Astrocyte (in vitro differentiated cells and primary cell): ENCODE data around the gene KLK7. TPM values are rescaled to one million over a fixed set of nuclear protein-coding genes. Genes with fewer than 3 reads are reported as not detected.

Source experiments
- DNase-seq: peaks from one replicate; pipeline ENCODE4 v3.0.0-alpha.2; 2010; ENCODE audit warnings: low read depth
- FAIRE-seq: peaks from 2 replicates; lab custom pipeline; 2011; peaks lifted over from hg19 to GRCh38; lab: Jason Lieb, UNC
- H2AFZ ChIP-seq: 2 replicates; pipeline ENCODE4 v1.6.0; 2012; ENCODE audit warnings: low read depth, low read length, inconsistent platforms
- H3K27ac ChIP-seq: 2 replicates; pipeline ENCODE4 v1.5.1; 2011; ENCODE audit warnings: low read depth, low read length, inconsistent platforms
- H3K27me3 ChIP-seq: 2 replicates; pipeline ENCODE4 v1.6.0; 2011; ENCODE audit warnings: low read length, inconsistent platforms; ENCODE audit not compliant: insufficient read depth
- H3K36me3 ChIP-seq: 2 replicates; pipeline ENCODE4 v1.5.1; 2011; ENCODE audit warnings: low read length, inconsistent platforms; ENCODE audit not compliant: insufficient read depth
- H3K4me1 ChIP-seq: 2 replicates; pipeline ENCODE4 v1.5.1; 2011; ENCODE audit warnings: low read length, inconsistent platforms; ENCODE audit not compliant: insufficient read depth
- H3K4me2 ChIP-seq: 2 replicates; pipeline ENCODE4 v1.6.0; 2012; ENCODE audit warnings: low read length, inconsistent platforms
- H3K4me3 ChIP-seq: 2 replicates; pipeline ENCODE4 v1.5.1; 2011; ENCODE audit warnings: low read depth, mild to moderate bottlenecking, low read length, inconsistent platforms; ENCODE audit not compliant: insufficient read depth
- H3K79me2 ChIP-seq: 2 replicates; pipeline ENCODE4 v1.6.0; 2012; ENCODE audit warnings: mild to moderate bottlenecking, low read length, inconsistent platforms; ENCODE audit not compliant: insufficient read depth
- H3K9ac ChIP-seq: 2 replicates; pipeline ENCODE4 v1.6.0; 2012; ENCODE audit warnings: mild to moderate bottlenecking, low read length, inconsistent platforms
- H3K9me3 ChIP-seq: 2 replicates; pipeline ENCODE4 v1.5.1; 2012; ENCODE audit warnings: low read depth, mild to moderate bottlenecking, low read length, inconsistent platforms; ENCODE audit not compliant: insufficient read depth
- H4K20me1 ChIP-seq: 2 replicates; pipeline ENCODE4 v1.6.0; 2012; ENCODE audit warnings: low read length, inconsistent platforms; ENCODE audit not compliant: insufficient read depth
- H3K27ac Mint-ChIP-seq: one replicate; pipeline ENCODE4 v1.8.0; 2021; ENCODE audit warnings: mild to moderate bottlenecking, mixed read lengths; ENCODE audit not compliant: unreplicated experiment
- H3K27me3 Mint-ChIP-seq: one replicate; pipeline ENCODE4 v1.8.0; 2021; ENCODE audit warnings: low read depth, mixed read lengths; ENCODE audit not compliant: unreplicated experiment
- H3K36me3 Mint-ChIP-seq: one replicate; pipeline ENCODE4 v1.8.0; 2021; ENCODE audit warnings: low read depth, mixed read lengths; ENCODE audit not compliant: unreplicated experiment
- H3K4me1 Mint-ChIP-seq: one replicate; pipeline ENCODE4 v1.8.0; 2021; ENCODE audit warnings: low read depth, mixed read lengths; ENCODE audit not compliant: unreplicated experiment
- H3K4me3 Mint-ChIP-seq: one replicate; pipeline ENCODE4 v1.8.0; 2021; ENCODE audit warnings: mild to moderate bottlenecking, moderate library complexity, mixed read lengths; ENCODE audit not compliant: unreplicated experiment
- H3K9me3 Mint-ChIP-seq: one replicate; pipeline ENCODE4 v1.8.0; 2021; ENCODE audit warnings: mild to moderate bottlenecking, mixed read lengths; ENCODE audit not compliant: unreplicated experiment
- EZH2 ChIP-seq: IDR thresholded peaks from 2 replicates; pipeline ENCODE4 v1.6.1; 2012; ENCODE audit warnings: mild to moderate bottlenecking, low read length, inconsistent platforms; ENCODE audit not compliant: insufficient read depth
- total RNA-seq: library from RNA; stranded (reverse); gene quantifications from 2 replicates; pipeline ENCODE4 v1.2.1, GENCODE V29; 2021
- TF ChIP-seq, protein P1 (sequence below): IDR thresholded peaks from 2 replicates; pipeline ENCODE4 v1.5.1; 2011; ENCODE audit warnings: low read depth, mild to moderate bottlenecking, inconsistent platforms, low read length, moderate library complexity; ENCODE audit not compliant: insufficient read depth

KLK7 gene
- total RNA-seq, 1 donor from 2014 or later, result not detected

DNA sequence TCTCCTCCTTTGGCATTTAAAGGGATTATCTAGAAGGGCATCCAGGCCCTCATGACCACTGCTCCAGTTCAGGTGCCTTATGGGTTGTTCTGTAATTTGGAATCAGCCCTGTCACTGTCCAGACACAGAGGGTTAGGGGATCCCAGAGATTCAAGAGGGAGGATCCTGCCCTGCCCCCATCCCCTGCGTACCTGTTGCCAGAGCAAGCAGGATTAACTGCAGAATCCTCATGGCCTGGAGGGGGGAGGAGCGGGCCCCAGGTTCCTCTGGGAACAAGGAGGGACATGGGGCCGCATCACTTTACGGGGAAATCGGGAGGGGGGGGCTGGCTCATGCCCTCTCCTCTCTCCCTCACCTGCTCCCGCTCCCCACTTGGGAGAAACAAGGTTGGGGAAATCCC is 41.7 kb upstream of the KLK7 start:
- Mint-ChIP-seq H3K4me1 (no peaks in the 10 kb centered on the region), H3K9me3 (no peaks in the 10 kb centered on the region), H3K4me3 (no peak overlapping the region), H3K27me3 (peaks cover 59% of the 10 kb centered on the region), H3K36me3 (no peaks in the 10 kb centered on the region), H3K27ac (no peak overlapping the region)
- H3K4me1 ChIP-seq, result no peaks in the 10 kb centered on the region
- no peak overlapping the region for H2AFZ ChIP-seq
- FAIRE-seq (no peak), DNase-seq (no peak)
- H3K27me3 ChIP-seq, result no peaks in the 10 kb centered on the region
- H3K79me2 ChIP-seq, result no peaks in the 10 kb centered on the region
- TF ChIP-seq, protein P1, sequence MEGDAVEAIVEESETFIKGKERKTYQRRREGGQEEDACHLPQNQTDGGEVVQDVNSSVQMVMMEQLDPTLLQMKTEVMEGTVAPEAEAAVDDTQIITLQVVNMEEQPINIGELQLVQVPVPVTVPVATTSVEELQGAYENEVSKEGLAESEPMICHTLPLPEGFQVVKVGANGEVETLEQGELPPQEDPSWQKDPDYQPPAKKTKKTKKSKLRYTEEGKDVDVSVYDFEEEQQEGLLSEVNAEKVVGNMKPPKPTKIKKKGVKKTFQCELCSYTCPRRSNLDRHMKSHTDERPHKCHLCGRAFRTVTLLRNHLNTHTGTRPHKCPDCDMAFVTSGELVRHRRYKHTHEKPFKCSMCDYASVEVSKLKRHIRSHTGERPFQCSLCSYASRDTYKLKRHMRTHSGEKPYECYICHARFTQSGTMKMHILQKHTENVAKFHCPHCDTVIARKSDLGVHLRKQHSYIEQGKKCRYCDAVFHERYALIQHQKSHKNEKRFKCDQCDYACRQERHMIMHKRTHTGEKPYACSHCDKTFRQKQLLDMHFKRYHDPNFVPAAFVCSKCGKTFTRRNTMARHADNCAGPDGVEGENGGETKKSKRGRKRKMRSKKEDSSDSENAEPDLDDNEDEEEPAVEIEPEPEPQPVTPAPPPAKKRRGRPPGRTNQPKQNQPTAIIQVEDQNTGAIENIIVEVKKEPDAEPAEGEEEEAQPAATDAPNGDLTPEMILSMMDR, result no peak
- TF ChIP-seq EZH2, result no peak
- H3K36me3 ChIP-seq, result no peaks in the 10 kb centered on the region
- H3K9me3 ChIP-seq, result no peaks in the 10 kb centered on the region
- H3K9ac ChIP-seq, result no peak overlapping the region
- no peaks in the 10 kb centered on the region for H4K20me1 ChIP-seq
- no peak overlapping the region for H3K4me2 ChIP-seq
- no peak overlapping the region for H3K27ac ChIP-seq
- H3K4me3 ChIP-seq, result no peak overlapping the region

DNA sequence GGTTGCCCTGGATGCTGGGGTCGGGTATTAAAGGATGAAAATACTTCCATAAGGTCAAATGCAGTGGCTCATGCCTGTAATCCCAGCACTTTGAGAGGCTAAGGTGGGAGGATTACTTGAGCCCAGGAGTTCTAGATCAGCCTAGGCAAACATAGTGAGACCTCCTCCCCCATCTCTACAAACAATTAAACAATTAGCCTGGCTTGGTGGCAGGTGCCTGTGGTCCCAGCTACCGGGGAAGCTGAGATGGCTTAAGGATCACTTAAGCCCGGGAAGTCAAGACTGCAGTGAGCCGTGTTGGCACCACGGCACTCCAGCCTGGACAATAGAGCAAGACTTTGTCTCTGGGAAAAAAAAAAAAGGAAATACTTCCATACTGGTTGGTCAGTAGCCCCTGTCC is 41.2 kb upstream of the KLK7 start:
- Mint-ChIP-seq H3K27me3 (peaks cover 60% of the 10 kb centered on the region), H3K4me1 (no peaks in the 10 kb centered on the region), H3K9me3 (no peaks in the 10 kb centered on the region), H3K27ac (no peak overlapping the region), H3K36me3 (no peaks in the 10 kb centered on the region), H3K4me3 (no peak overlapping the region)
- H4K20me1 ChIP-seq, result no peaks in the 10 kb centered on the region
- no peaks in the 10 kb centered on the region for H3K4me1 ChIP-seq
- no peak overlapping the region for H3K4me2 ChIP-seq
- no peak overlapping the region for H2AFZ ChIP-seq
- no peak for FAIRE-seq
- H3K4me3 ChIP-seq, result no peak overlapping the region
- H3K9me3 ChIP-seq, result no peaks in the 10 kb centered on the region
- H3K36me3 ChIP-seq, result no peaks in the 10 kb centered on the region
- no peak overlapping the region for H3K9ac ChIP-seq
- H3K79me2 ChIP-seq, result no peaks in the 10 kb centered on the region
- H3K27me3 ChIP-seq, result no peaks in the 10 kb centered on the region
- TF ChIP-seq, protein P1, result no peak
- no peak for TF ChIP-seq EZH2
- DNase-seq, result no peak
- no peak overlapping the region for H3K27ac ChIP-seq

DNA sequence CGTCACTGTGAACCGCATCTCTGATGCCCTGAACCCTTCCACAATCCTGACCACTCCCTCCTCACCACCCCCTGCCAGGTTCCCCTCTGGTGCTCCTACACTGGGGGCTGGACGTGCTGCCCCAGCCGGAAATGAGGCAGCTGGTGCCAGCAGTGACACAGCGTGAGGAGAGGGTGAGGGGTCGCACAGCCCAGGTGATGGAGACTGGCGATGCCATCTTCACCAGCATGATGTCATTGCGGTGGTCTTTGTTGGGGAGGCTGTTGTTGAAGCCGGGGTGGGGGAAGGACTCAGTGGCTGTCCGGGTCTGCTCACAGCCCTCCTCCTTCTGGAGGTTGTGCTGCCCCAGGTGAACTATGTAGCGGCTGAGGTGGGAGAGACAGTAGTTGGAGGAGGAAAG is 40.2 kb upstream of the KLK7 start:
- Mint-ChIP-seq H3K36me3 (no peaks in the 10 kb centered on the region), H3K9me3 (no peaks in the 10 kb centered on the region), H3K27me3 (peaks cover 57% of the 10 kb centered on the region), H3K4me3 (no peak overlapping the region), H3K4me1 (no peaks in the 10 kb centered on the region), H3K27ac (no peak overlapping the region)
- DNase-seq (no peak), FAIRE-seq (no peak)
- Histone ChIP-seq H3K27ac (no peak overlapping the region), H3K4me2 (no peak overlapping the region), H4K20me1 (no peaks in the 10 kb centered on the region), H3K9me3 (no peaks in the 10 kb centered on the region), H2AFZ (no peak overlapping the region), H3K79me2 (no peaks in the 10 kb centered on the region), H3K9ac (no peak overlapping the region), H3K4me3 (no peak overlapping the region), H3K27me3 (no peaks in the 10 kb centered on the region), H3K4me1 (no peaks in the 10 kb centered on the region), H3K36me3 (no peaks in the 10 kb centered on the region)
- TF ChIP-seq EZH2, result no peak
- TF ChIP-seq, protein P1, result no peak
